Measurements from ENCODE around the gene FERMT1. TPM values are rescaled to one million over a fixed set of nuclear protein-coding genes. Genes with fewer than 3 reads are reported as not detected.
"Not testable (repeated sequence)": the region's sequence is repeated elsewhere in the genome, so short reads cannot be mapped to it uniquely, and the experiment has no call there.

FERMT1 gene
- total RNA-seq, 1 experiment from 2014 or later: 7.7 TPM

GRCh38 chr20:6053064-6053775 lies 69.6 kb downstream of the FERMT1 start:
- DNase-seq (ENCODE audit: low read depth): peak; percentile 44
- in situ Hi-C loops (cut with HindIII; ENCODE audit: low pct_unique_long_range_greater_than_20kb, low sequenced_read_pairs): no loop called here

DNA sequence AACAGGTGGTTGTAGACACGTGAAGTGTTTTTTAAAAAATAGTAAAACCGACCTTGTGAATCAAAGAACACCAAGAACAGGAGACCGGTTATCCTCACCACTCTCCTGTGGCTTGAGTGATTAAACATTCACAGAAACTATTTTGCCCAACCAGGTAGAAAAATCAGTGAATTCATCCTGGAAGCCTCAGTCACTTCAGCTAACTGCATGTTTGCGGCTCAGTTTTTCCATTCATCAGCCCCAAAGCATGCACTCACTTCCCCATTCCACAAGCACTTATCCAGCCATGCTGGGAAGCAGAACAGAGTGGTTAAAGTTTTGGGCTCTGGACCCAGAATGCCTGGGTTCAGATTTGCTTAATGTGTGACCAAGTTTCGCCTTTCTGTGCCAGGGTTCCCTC lies 71.3 kb downstream of the FERMT1 start:
- in situ Hi-C loops (cut with HindIII; ENCODE audit: low pct_unique_long_range_greater_than_20kb, low sequenced_read_pairs): no loop called here
- peak; percentile 81 for DNase-seq (ENCODE audit: low read depth)

DNA sequence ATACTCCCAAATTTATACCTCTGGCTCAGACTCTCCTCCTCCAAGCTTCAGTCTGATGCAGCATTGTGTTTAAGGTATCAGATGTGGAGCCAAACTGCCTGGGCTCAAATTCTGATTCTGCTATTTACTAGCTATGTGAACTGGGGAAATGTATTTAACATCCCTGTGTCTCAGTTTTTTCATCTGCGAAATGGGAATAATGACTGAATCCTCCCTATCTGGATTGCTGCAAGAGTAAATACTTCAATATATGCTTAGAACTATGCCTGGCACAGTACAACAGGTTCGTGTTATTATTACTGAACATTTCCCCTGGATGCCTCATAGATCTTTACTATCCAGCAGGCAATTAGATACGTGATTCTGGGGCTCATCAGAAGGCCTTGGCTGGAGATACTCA lies 74.4 kb downstream of the FERMT1 start:
- in situ Hi-C loops (cut with HindIII; ENCODE audit: low pct_unique_long_range_greater_than_20kb, low sequenced_read_pairs): no loop called here
- DNase-seq (ENCODE audit: low read depth): no peak

GRCh38 chr20:6046432-6046831 lies 76.4 kb downstream of the FERMT1 start:
- DNase-seq (ENCODE audit: low read depth): no peak
- in situ Hi-C loops (cut with HindIII; ENCODE audit: low pct_unique_long_range_greater_than_20kb, low sequenced_read_pairs): no loop called here

GRCh38 chr20:6045566-6045965 lies 77.3 kb downstream of the FERMT1 start:
- no peak for DNase-seq (ENCODE audit: low read depth)
- in situ Hi-C loops (cut with HindIII; ENCODE audit: low pct_unique_long_range_greater_than_20kb, low sequenced_read_pairs): no loop called here

DNA sequence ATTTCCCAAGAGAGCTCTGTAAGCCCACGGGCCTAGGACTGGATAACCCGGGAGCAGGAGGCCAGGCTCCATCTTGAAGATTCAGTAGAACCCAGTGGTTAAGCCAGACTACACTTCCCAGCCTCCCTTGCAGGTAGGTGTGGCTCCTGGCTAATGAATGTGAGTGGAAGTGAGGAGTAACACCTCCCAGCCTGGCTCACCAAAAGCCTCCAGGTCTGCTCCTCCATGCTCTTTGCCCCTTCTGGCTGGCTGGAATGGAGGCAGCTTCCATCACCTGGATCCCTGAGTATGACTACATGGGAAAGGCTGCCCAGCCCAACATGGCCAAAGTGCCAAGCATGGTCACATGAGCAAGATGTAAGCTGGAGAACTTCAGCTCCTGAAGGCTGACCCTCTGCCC lies 78.7 kb downstream of the FERMT1 start:
- in situ Hi-C loops (cut with HindIII; ENCODE audit: low pct_unique_long_range_greater_than_20kb, low sequenced_read_pairs): no loop called here
- peak; percentile 38 for DNase-seq (ENCODE audit: low read depth)

- in situ Hi-C loops (cut with HindIII; ENCODE audit: low pct_unique_long_range_greater_than_20kb, low sequenced_read_pairs): no loop called here
Measured at GRCh38 chr20:6041808-6042265, 81.0 kb downstream of the FERMT1 start.

GRCh38 chr20:6040958-6041807 lies 81.6 kb downstream of the FERMT1 start:
- in situ Hi-C loops (cut with HindIII; ENCODE audit: low pct_unique_long_range_greater_than_20kb, low sequenced_read_pairs): no loop called here
- DNase-seq (ENCODE audit: low read depth): no peak

More at GRCh38 chr20:6041808-6042265, 81.0 kb downstream of the FERMT1 start:
- no peak for DNase-seq (ENCODE audit: low read depth)

DNA sequence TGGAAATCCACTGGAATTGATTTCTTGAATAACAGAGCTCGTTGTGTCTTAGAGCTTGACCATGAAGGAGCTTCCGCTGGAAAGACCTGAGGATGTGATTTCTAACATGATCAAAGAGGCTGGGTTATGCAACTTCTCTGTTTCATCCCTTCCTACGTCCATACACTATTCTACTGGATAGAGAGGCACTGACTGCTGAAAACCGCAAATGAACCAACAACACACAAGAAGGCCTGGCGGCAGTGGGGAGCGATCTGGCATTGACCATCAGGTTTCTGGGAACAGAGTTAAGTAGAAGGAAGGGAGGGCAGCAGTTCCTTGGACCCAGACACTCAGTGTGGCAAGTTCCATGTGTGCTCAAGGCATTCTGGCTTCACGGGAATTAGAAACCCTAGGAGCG lies 82.3 kb downstream of the FERMT1 start:
- no peak for DNase-seq (ENCODE audit: low read depth)
- in situ Hi-C loops (cut with HindIII; ENCODE audit: low pct_unique_long_range_greater_than_20kb, low sequenced_read_pairs): no loop called here

DNA sequence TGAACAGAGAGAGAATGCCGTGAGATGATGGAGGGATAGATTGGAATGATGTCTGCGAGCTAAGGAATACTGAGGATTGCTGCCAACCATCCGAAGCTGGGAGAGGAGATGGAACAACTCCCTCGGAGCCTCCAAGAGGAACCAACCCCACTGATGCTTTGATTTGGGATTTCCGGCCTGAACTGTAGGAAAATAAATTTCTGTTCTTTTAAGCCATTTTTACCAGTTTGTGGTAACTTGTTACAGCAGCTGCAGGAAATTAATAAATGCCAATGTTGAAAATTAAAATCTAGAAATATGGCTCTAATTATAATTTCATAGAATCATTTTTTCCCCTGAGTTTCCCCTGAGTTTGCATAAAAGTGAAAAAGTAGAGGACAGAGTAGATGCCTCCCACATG lies 83.1 kb downstream of the FERMT1 start:
- DNase-seq (ENCODE audit: low read depth): no peak
- in situ Hi-C loops (cut with HindIII; ENCODE audit: low pct_unique_long_range_greater_than_20kb, low sequenced_read_pairs): no loop called here

DNA sequence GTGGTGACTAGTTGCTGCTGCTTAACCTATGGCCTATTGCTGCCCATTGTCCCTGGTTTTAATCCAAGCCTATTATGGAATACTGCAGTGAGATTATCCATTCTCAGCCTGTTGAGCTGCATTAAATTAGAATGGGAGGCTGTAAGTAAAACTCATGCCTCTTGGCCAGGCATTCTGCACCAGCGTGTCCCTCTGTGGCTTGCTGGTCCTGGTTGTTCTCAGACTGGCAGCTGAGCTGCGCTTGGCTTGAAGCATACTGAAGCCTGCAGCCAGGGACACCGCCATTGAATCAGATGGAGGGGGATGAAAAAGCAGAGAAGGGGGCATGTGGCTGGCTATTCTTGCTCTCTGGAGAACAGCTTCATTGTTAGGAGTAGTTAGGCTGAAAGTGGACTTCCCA lies 84.6 kb downstream of the FERMT1 start:
- in situ Hi-C loops (cut with HindIII; ENCODE audit: low pct_unique_long_range_greater_than_20kb, low sequenced_read_pairs): no loop called here
- DNase-seq (ENCODE audit: low read depth): no peak

- in situ Hi-C loops (cut with HindIII; ENCODE audit: low pct_unique_long_range_greater_than_20kb, low sequenced_read_pairs): no loop called here
- DNase-seq (ENCODE audit: low read depth): no peak
Measured at GRCh38 chr20:6037082-6037481, 85.7 kb downstream of the FERMT1 start.

- no peak for DNase-seq (ENCODE audit: low read depth)
- in situ Hi-C loops (cut with HindIII; ENCODE audit: low pct_unique_long_range_greater_than_20kb, low sequenced_read_pairs): no loop called here
Measured at GRCh38 chr20:6036213-6036612, 86.6 kb downstream of the FERMT1 start.

DNA sequence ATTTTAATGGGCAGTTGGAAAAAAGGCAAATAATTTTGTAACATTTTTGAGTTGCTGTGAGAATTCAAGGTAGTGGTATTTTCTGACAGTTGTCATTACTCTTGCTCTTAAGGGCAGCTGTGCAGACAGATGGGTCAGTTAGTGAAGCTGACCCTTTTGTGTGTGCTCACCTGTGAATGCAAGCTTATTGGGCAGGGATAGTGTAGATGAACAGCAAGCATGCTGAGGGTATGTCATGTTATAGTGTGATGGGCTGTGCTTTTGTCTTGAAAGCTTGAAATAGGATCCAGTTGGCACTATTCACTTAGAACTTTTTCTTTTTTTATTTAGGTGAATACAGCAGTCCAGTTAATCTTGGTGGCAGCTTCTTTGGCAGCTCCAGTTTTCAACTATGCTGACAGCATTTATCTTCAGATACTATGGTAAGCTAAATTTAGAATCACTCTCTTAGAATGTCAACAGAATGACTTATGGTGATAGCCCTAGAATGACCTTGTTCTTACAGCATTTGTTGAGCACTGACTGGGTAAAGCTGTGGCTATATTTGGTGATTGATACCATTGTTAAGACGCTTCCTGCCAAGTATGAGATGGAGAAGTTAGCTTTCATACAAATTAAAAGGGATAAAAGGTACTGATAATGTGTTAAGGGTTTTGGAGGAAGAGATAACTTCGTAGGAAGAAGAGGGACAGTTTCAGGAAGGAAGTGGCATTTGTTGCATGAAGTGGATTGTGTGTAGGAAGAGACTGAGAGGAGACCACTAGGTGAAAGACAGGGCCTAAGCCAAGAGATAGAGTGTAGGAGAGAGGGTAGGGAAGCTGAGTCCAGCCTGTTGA lies 88.5 kb downstream of the FERMT1 start:
- in situ Hi-C loops (cut with HindIII; ENCODE audit: low pct_unique_long_range_greater_than_20kb, low sequenced_read_pairs): no loop called here
- DNase-seq (ENCODE audit: low read depth): no peak

DNA sequence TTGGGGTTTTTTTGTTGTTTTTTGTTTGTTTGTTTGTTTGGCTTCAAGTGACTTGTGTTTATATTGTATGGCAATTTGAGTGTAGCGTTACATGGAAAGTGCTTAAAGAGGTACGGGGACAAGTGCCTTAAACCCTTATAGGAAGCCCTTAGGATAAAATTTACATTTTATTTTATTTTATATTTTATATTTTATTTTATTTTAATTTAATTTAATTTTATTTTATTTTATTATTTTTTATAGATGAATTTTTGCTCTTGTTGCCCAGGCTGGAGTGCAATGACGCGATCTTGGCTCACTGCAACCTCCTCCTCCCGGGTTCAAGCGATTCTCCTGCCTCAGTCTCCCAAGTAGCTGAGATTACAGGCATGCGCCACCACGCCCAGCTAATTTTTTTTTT lies 89.9 kb downstream of the FERMT1 start:
- DNase-seq (ENCODE audit: low read depth): not testable (repeated sequence)

DNA sequence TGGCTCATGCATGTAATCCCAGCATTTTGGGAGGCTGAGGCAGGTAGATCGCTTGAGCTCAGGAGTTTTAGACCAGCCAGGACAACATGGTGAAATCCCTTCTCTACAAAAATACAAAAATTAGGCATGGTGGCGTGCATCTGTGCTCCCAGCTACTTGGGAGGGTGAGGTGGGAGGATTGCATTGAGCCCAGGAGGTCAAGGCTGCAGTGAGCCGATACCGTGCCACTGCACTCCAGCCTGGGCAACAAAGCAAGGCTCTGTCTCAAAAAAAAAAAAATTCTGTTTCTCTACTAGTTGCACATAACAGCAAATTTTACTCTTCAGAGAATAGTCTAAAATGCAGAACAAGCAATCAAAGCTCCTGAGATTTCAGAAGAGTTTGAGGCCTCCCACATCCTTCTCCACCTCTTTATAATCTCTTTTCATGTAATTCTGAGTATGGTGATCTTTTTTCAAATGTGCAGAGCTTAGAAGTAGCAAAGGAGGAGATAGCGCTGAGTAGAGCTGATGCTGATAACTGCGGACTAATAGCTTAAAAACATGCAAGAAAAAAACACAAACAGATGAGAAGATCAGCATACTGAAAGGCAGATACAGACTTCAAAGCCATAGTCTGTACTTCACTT lies 92.3 kb downstream of the FERMT1 start:
- in situ Hi-C loops (cut with HindIII; ENCODE audit: low pct_unique_long_range_greater_than_20kb, low sequenced_read_pairs): no loop called here
- DNase-seq (ENCODE audit: low read depth): no peak

More for the DNA sequence above, 89.9 kb downstream of the FERMT1 start:
- in situ Hi-C loops (cut with HindIII; ENCODE audit: low pct_unique_long_range_greater_than_20kb, low sequenced_read_pairs): not testable (repeated sequence)

DNA sequence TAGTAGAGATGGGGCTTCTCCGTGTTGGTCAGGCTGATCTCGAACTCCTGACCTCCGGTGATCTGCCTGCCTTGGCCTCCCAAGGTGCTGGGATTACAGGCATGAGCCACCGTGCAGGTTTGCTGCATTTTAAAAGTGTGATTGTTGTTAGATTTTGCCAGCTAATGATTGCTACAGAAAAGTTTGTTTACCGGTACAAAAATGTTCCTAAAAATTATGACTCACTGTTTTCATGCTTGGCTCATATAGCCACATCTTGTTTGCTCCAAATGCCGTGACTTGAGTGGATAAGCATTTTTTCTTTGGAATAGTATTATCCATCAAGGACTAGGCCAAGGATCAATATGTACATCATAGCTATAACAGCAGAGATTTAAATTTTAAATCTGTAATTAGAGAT lies 93.3 kb downstream of the FERMT1 start:
- in situ Hi-C loops (cut with HindIII; ENCODE audit: low pct_unique_long_range_greater_than_20kb, low sequenced_read_pairs): no loop called here

DNA sequence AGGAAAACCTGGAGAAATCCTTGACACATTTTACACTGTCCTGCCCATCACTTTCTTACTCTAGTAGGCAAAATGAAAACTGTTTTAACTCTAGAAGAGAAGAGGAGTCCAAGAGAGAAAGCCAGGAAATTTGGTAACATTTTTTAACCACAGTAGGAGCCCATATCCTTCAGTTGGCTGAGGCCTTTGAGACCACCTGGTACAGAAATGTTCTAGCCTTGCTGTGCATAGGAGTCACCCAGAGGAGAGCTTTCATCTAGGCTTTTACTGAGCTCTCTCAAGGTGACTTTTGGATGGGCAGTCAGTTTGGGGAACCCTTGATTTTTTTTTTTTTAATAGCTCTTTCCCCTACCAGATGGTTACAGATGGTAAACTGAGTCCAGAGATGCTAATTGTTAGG lies 94.0 kb downstream of the FERMT1 start:
- in situ Hi-C loops (cut with HindIII; ENCODE audit: low pct_unique_long_range_greater_than_20kb, low sequenced_read_pairs): no loop called here
- DNase-seq (ENCODE audit: low read depth): no peak

More for the DNA sequence above, 93.3 kb downstream of the FERMT1 start:
- DNase-seq (ENCODE audit: low read depth): no peak

Measured in Caki2 (cell line).